ENCODE measurements around the gene ZNF460. TPM values are rescaled to one million over a fixed set of nuclear protein-coding genes. Genes with fewer than 3 reads are reported as not detected.
A peak's percentile ranks its signal among the peaks of the same experiment; 100 is the strongest.

Gene ZNF460
- total and polyA plus RNA-seq, 2 of the 13 experiments (the other 11 are each of a cell fraction or from before 2014, with no cell fraction given): 14.5 to 44.8 TPM

GRCh38 chr19:57319869-57320179 lies 39.5 kb downstream of the ZNF460 start:
- intact Hi-C loops (cut with micrococcal nuclease; ENCODE audit: unreplicated experiment) (loop anchor here (5.0 kb wide), 1 partner anchor 42 kb away; the partner anchor contains the start of genes TRAPPC2B and ZNF547), in situ Hi-C loops (cut with HindIII; ENCODE audit: extremely low pct_ligation_motif_present, low pct_unique_long_range_greater_than_20kb) (no loop called here)
- 0% methylated on average over 1 of the region's 1 CpG for WGBS (ENCODE audit: low lambda C conversion rate)
- Histone ChIP-seq H3K4me1 (ENCODE audit: insufficient read depth, low read length) (peaks cover 25% of the 10 kb centered on the region), H3K4me2 (ENCODE audit: low read depth, low read length) (peak overlapping the region; percentile 79), H3K4me3 (replicated peaks in 1 of 3; ENCODE audit: insufficient read depth in 1 of 3, low read depth in 2 of 3, low read length in 3 of 3) (peak overlapping the region; percentile 84 to 91 (median 88)), H3K27me3 (ENCODE audit: control insufficient read depth in 1 of 2, insufficient read depth in 2 of 2, low read length in 2 of 2) (0 out of 5 replicates have a peak, but pooled peaks cover 0 to 4% of the 10 kb centered on the region in 2 experiments), H3K36me3 (replicated peaks in 1 of 2; ENCODE audit: control insufficient read depth in 1 of 2, insufficient read depth in 2 of 2, low read length in 2 of 2) (peaks cover 6 to 14% of the 10 kb centered on the region in 2 experiments; a peak in 4 of 5 replicates), H3K79me2 (ENCODE audit: insufficient read depth, low read length) (peaks cover 28% of the 10 kb centered on the region), H3K9ac (ENCODE audit: insufficient read depth, low read depth, low read length) (peak overlapping the region; percentile 93), H3K9me3 (ENCODE audit: low read length) (no peaks in the 10 kb centered on the region), H3K27ac (ENCODE audit: extremely low read length, insufficient read depth, low read length) (peak overlapping the region; percentile 64), H2AFZ (ENCODE audit: low read length) (no peak overlapping the region), H4K20me1 (ENCODE audit: insufficient read depth, low read length) (no peaks in the 10 kb centered on the region)
- ATAC-seq (peak; percentile 19), FAIRE-seq (no peak), DNase-seq (ENCODE audit: low spot score) (no peak)
- ChIA-PET CTCF (ENCODE audit: low intra/inter-chr PET ratio, low total read pairs) (no interaction called here), POLR2A (interaction anchor here (0.7 to 1.0 kb wide), 2 partner anchors 17 to 44 kb away, joined by 3 read pairs; partner anchors contain the start of genes TRAPPC2B and ZNF547)
- TSS peak; percentile 100 for BruUV-seq (replicated peaks)
- 0 out of 2 replicates have a peak, but pooled peaks have one; percentile 11 for TF ChIP-seq TGIF2 (CRISPR knock-in tag; IDR thresholded peaks at IDR 0.05)
- 0 out of 2 replicates have a peak, but pooled peaks have one; percentile 58 for TF ChIP-seq REPIN1 (CRISPR knock-in tag; IDR thresholded peaks at IDR 0.05; ENCODE audit: borderline replicate concordance, low read depth)
- 0 out of 2 replicates have a peak, but pooled peaks have one; percentile 26 for TF ChIP-seq ZNF224 (CRISPR knock-in tag; IDR thresholded peaks at IDR 0.05)
- TF ChIP-seq, protein P1, sequence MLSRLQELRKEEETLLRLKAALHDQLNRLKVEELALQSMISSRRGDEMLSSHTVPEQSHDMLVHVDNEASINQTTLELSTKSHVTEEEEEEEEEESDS (CRISPR knock-in tag; IDR thresholded peaks at IDR 0.05; ENCODE audit: borderline replicate concordance): no peak
- peak; percentile 73 to 88 for TF ChIP-seq MAFK (conservative IDR thresholded peaks at IDR 0.05 in 1 of 2, IDR thresholded peaks at IDR 0.05 in 1 of 2; ENCODE audit: low read length in 2 of 2)
- no peak for TF ChIP-seq ISX (CRISPR knock-in tag; conservative IDR thresholded peaks at IDR 0.05)
- no peak for TF ChIP-seq ELF1 (CRISPR knock-in tag; IDR thresholded peaks at IDR 0.05)
- peak; percentile 70; the same call in 1 of the 2 replicates for TF ChIP-seq MAFF (IDR thresholded peaks at IDR 0.05; ENCODE audit: low read depth, low read length)
